Pancreas (tissue), 10 donors: ENCODE results near the gene SLC6A13. TPM values are rescaled to one million over a fixed set of nuclear protein-coding genes. Genes with fewer than 3 reads are reported as not detected.

Experiments
- ATAC-seq, 4 donors: fragments of 200-7000 bp; cut with Tn5 transposase; one replicate each; pipeline versions ENCODE4 v1.8.0 to v1.9.1; 2020; ENCODE audit warnings: mild to moderate bottlenecking in 4 of 4, moderate library complexity in 4 of 4
- DNase-seq, 6 donors: peaks; one replicate each; pipeline ENCODE4 v3.0.0-alpha.2; 2020
- FAIRE-seq: peaks from 2 replicates; lab custom pipeline; 2012; peaks lifted over from hg19 to GRCh38; lab: Jason Lieb, UNC
- H3K27ac ChIP-seq, 4 donors: fragments of 200-600 bp; sonication (generic); 1 replicate in 3 of 4; 2 replicates in 1 of 4; pipeline versions ENCODE4 v1.5.0 to v1.8.0; 2020
- H3K27me3 ChIP-seq, 4 donors: fragments of 200-600 bp; one replicate each; pipeline ENCODE4 v1.8.0; 2021
- H3K36me3 ChIP-seq, 3 donors: fragments of 200-600 bp; sonication (generic) in 1 of 3; one replicate each; pipeline versions ENCODE4 v1.5.0 to v1.8.0; 2020 to 2021
- H3K4me1 ChIP-seq, 3 donors: fragments of 200-600 bp; one replicate each; pipeline ENCODE4 v1.8.0; 2021
- H3K4me3 ChIP-seq, 4 donors: fragments of 200-600 bp; sonication (generic) in 2 of 4; one replicate each; pipeline versions ENCODE4 v1.5.0 to v1.8.0; 2020 to 2021
- H3K9me3 ChIP-seq, 4 donors: fragments of 200-600 bp; one replicate each; pipeline ENCODE4 v1.8.0; 2021
- CTCF ChIP-seq, 4 donors: fragments of 200-600 bp; sonication (generic) in 3 of 4; IDR thresholded peaks; one replicate each; pipeline versions ENCODE4 v1.5.0 to v1.8.0; 2021; ENCODE audit warnings: antibody characterized with exemption in 4 of 4
- WGBS, 2 donors: extraction: QIAGEN DNeasy Blood & Tissue Kit; methylation state at CpG; one replicate each; pipeline ENCODE4 v1.1.7; 2013; 5-methylcytosine and 5-hydroxymethylcytosine counted together
- intact Hi-C, 3 donors: fragments of 100-400 bp; cut with DNase I; formaldehyde crosslinking; loops; one replicate each; pipeline versions ENCODE4 v1.11.1 to v1.14.2; 2022
- polyA plus RNA-seq, 2 donors: library from polyadenylated mRNA; stranded (reverse); fragments of 200-250 nt; gene quantifications; one replicate each; pipeline ENCODE4 v1.2.3, GENCODE V29; 2013
- total RNA-seq, 6 donors: library from RNA; stranded (reverse); fragmentation: NEBNext Ultra II Directional in 4 of 6; extraction: Animal tissue kit (Norgen Biotek cat#: 25700) in 4 of 6; gene quantifications; one replicate each; pipeline versions ENCODE4 v1.2.1 to v1.2.4, GENCODE V29; 2021 to 2023
- donor health status: healthy with polysubstance abuse.
- donor health status: DM: no; HTN: no; CAD: no; lungs with moderate emphysema.
- donor health status: DM: no; HTN: no; CAD: no.
- donor health status: control.
- donor health status: control.
- donor health status: Bipolar disorder and iron deficiency.
- donor health status: DM: yes; HTN: yes; CAD: no.
- donor health status: DM: no; HTN: no; CAD: no.
- donor health status: DM: no; HTN: no; CAD: no.
- donor health status: DM: yes; HTN: yes; CAD: no.

Gene SLC6A13
- total and polyA plus RNA-seq, 8 donors, result 0.23 to 0.35 (median 0.29) TPM; not detected in 4

- no peak for FAIRE-seq
- ATAC-seq, result peak in 3 of 4 donors; percentile 22 to 54 (median 42)
Measured at GRCh38 chr12:211142-211465, 51.5 kb downstream of the SLC6A13 start.

GRCh38 chr12:210277-211141, 52.1 kb downstream of the SLC6A13 start:
- DNase-seq (peak in 5 of 6 donors; percentile 55 to 76 (median 67)), ATAC-seq (peak; percentile 56 to 86 (median 84)), FAIRE-seq (no peak)
- Histone ChIP-seq H3K4me1 (peaks cover 0 to 7% (median 5%) of the 10 kb centered on the region in 3 donors), H3K9me3 (no peaks in the 10 kb centered on the region), H3K27me3 (no peaks in the 10 kb centered on the region), H3K4me3 (no peak overlapping the region), H3K27ac (peak overlapping the region in 3 of 4 donors; percentile 16 to 27 (median 17)), H3K36me3 (no peaks in the 10 kb centered on the region)
- WGBS, 2 donors, result 26 to 34% methylated on average over 16 of the region's 16 CpGs
- no peak for TF ChIP-seq CTCF (IDR thresholded peaks at IDR 0.05)
- intact Hi-C loops, result no loop called here

More at GRCh38 chr12:211142-211465, 51.5 kb downstream of the SLC6A13 start:
- 56 to 71% methylated on average over 3 of the region's 3 CpGs for WGBS, 2 donors
- no peak for DNase-seq
- Histone ChIP-seq H3K27ac (peak overlapping the region in 3 of 4 donors; percentile 16 to 27 (median 17)), H3K4me1 (peaks cover 0 to 7% (median 5%) of the 10 kb centered on the region in 3 donors), H3K4me3 (no peak overlapping the region), H3K9me3 (no peaks in the 10 kb centered on the region), H3K36me3 (no peaks in the 10 kb centered on the region), H3K27me3 (no peaks in the 10 kb centered on the region)
- intact Hi-C loops, result no loop called here
- TF ChIP-seq CTCF (IDR thresholded peaks at IDR 0.05), result no peak

GRCh38 chr12:209851-210250, 52.8 kb downstream of the SLC6A13 start:
- H3K27ac ChIP-seq, result no peak overlapping the region
- ATAC-seq (no peak), FAIRE-seq (no peak), DNase-seq (peak in 1 of 6 donors; percentile 41)
- H3K4me1 ChIP-seq, result peaks cover 0 to 7% (median 5%) of the 10 kb centered on the region in 3 donors
- H3K9me3 ChIP-seq, result no peaks in the 10 kb centered on the region
- H3K36me3 ChIP-seq, result no peaks in the 10 kb centered on the region
- intact Hi-C loops, result no loop called here
- no peak for TF ChIP-seq CTCF (IDR thresholded peaks at IDR 0.05)
- no peaks in the 10 kb centered on the region for H3K27me3 ChIP-seq
- WGBS, 2 donors, result 84 to 90% methylated on average over 12 of the region's 12 CpGs
- no peak overlapping the region for H3K4me3 ChIP-seq

GRCh38 chr12:209246-209645, 53.4 kb downstream of the SLC6A13 start:
- no peak for ATAC-seq
- Histone ChIP-seq H3K27ac (no peak overlapping the region), H3K27me3 (no peaks in the 10 kb centered on the region), H3K4me3 (no peak overlapping the region), H3K36me3 (no peaks in the 10 kb centered on the region), H3K4me1 (peaks cover 0 to 7% (median 5%) of the 10 kb centered on the region in 3 donors), H3K9me3 (no peaks in the 10 kb centered on the region)
- no peak for FAIRE-seq
- intact Hi-C loops, result no loop called here
- WGBS, 2 donors, result 77 to 87% methylated on average over 15 of the region's 15 CpGs
- DNase-seq, result peak in 1 of 6 donors; percentile 21
- no peak for TF ChIP-seq CTCF (IDR thresholded peaks at IDR 0.05)

GRCh38 chr12:208813-209212, 53.8 kb downstream of the SLC6A13 start:
- WGBS, 2 donors, result 72 to 80% methylated on average over 4 of the region's 4 CpGs
- no peak for TF ChIP-seq CTCF (IDR thresholded peaks at IDR 0.05)
- intact Hi-C loops, result no loop called here
- no peaks in the 10 kb centered on the region for H3K9me3 ChIP-seq
- no peak for DNase-seq
- peaks cover 0 to 11% (median 5%) of the 10 kb centered on the region in 3 donors for H3K4me1 ChIP-seq
- H3K4me3 ChIP-seq, result no peak overlapping the region
- no peaks in the 10 kb centered on the region for H3K27me3 ChIP-seq
- no peak overlapping the region for H3K27ac ChIP-seq
- no peaks in the 10 kb centered on the region for H3K36me3 ChIP-seq
- ATAC-seq, result no peak
- no peak for FAIRE-seq
